Vagina (tissue), 2 donors: ENCODE data around the gene STEAP1B. TPM values are rescaled to one million over a fixed set of nuclear protein-coding genes. Genes with fewer than 3 reads are reported as not detected.
"Not testable (repeated sequence)": the region's sequence is repeated elsewhere in the genome, so short reads cannot be mapped to it uniquely, and the experiment has no call there.

Experiments used
- DNase-seq, 2 donors: peaks; one replicate each; pipeline ENCODE4 v3.0.0-alpha.2; 2017; ENCODE audit errors: extremely low spot score in 2 of 2
- H3K27ac ChIP-seq: fragments of 200-600 bp; sonication (generic); one replicate; pipeline ENCODE4 v1.5.1; 2019
- H3K27me3 ChIP-seq: fragments of 200-600 bp; sonication (generic); one replicate; pipeline ENCODE4 v1.5.1; 2019
- H3K36me3 ChIP-seq, 2 donors: fragments of 200-600 bp; sonication (generic); one replicate each; pipeline ENCODE4 v1.5.1; 2017 to 2019
- H3K4me1 ChIP-seq: fragments of 200-600 bp; sonication (generic); one replicate; pipeline ENCODE4 v1.5.1; 2019
- H3K4me3 ChIP-seq, 2 donors: fragments of 200-600 bp; sonication (generic); 1 replicate in 1 of 2; 2 replicates in 1 of 2; pipeline ENCODE4 v1.5.1; 2016 to 2019
- H3K9me3 ChIP-seq: fragments of 200-600 bp; sonication (generic); one replicate; pipeline ENCODE4 v1.5.1; 2019
- POLR2A ChIP-seq, 2 donors: fragments of 450-650 bp; IDR thresholded peaks; one replicate each; pipeline ENCODE4 v1.6.1; 2017; ENCODE audit warnings: antibody characterized with exemption in 2 of 2, mild to moderate bottlenecking in 2 of 2, moderate library complexity in 2 of 2
- POLR2AphosphoS5 ChIP-seq, 2 donors: sonication (generic); formaldehyde crosslinking; IDR thresholded peaks; one replicate each; pipeline ENCODE4 v1.9.0; 2017; ENCODE audit warnings: antibody characterized with exemption in 2 of 2, mild to moderate bottlenecking in 2 of 2, low read depth in 1 of 2; ENCODE audit not compliant: insufficient read depth in 1 of 2
- intact Hi-C: fragments of 100-400 bp; cut with DNase I; formaldehyde crosslinking; loops from one replicate; pipeline ENCODE4 v1.15.1; 2023
- total RNA-seq: library from RNA; depleted of rRNA; stranded (reverse); fragments of >200 nt; gene quantifications from one replicate; pipeline ENCODE4 v1.2.3, GENCODE V29; 2016
- TF ChIP-seq, protein P1 (sequence below), 3 experiments: fragments of 450-650 bp in 2 of 3; fragments of 200-600 bp in 1 of 3; sonication (generic) in 1 of 3; IDR thresholded peaks; one replicate each; pipeline ENCODE4 v1.5.1; 2017 to 2019; ENCODE audit warnings: antibody characterized with exemption in 3 of 3, mild to moderate bottlenecking in 2 of 3, moderate library complexity in 2 of 3

STEAP1B gene
- total RNA-seq, 1 donor from 2014 or later = 8.8 TPM

DNA sequence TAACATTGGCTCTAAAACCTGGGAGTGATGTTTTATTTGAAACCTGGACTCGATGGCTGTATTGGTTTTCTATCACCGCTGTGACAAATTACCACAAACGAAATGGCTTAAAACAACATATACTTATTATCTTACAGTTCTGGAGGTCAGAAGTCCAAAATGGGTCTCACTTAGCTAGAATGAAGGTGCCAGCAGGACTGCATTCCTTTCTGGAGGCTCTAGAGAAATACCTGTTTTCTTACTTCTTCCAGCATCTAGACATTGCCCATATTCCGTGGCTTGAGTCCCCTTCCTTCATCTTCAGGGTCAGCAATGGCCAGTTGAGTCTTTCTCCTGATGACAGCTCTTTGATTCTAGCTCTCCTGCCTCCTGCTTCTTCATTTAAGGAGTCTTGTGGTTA, 44.3 kb upstream of the STEAP1B start:
- H3K4me3 ChIP-seq = no peak overlapping the region
- no peaks in the 10 kb centered on the region for H3K9me3 ChIP-seq
- intact Hi-C loops = no loop called here
- TF ChIP-seq, protein P1, sequence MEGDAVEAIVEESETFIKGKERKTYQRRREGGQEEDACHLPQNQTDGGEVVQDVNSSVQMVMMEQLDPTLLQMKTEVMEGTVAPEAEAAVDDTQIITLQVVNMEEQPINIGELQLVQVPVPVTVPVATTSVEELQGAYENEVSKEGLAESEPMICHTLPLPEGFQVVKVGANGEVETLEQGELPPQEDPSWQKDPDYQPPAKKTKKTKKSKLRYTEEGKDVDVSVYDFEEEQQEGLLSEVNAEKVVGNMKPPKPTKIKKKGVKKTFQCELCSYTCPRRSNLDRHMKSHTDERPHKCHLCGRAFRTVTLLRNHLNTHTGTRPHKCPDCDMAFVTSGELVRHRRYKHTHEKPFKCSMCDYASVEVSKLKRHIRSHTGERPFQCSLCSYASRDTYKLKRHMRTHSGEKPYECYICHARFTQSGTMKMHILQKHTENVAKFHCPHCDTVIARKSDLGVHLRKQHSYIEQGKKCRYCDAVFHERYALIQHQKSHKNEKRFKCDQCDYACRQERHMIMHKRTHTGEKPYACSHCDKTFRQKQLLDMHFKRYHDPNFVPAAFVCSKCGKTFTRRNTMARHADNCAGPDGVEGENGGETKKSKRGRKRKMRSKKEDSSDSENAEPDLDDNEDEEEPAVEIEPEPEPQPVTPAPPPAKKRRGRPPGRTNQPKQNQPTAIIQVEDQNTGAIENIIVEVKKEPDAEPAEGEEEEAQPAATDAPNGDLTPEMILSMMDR (IDR thresholded peaks at IDR 0.05) = no peak
- TF ChIP-seq POLR2A (IDR thresholded peaks at IDR 0.05) (no peak), POLR2AphosphoS5 (IDR thresholded peaks at IDR 0.05; ENCODE audit: insufficient read depth in 1 of 2, low read depth in 1 of 2) (no peak)
- no peaks in the 10 kb centered on the region for H3K36me3 ChIP-seq
- no peaks in the 10 kb centered on the region for H3K27me3 ChIP-seq
- H3K4me1 ChIP-seq = no peaks in the 10 kb centered on the region
- no peak overlapping the region for H3K27ac ChIP-seq
- no peak for DNase-seq

DNA sequence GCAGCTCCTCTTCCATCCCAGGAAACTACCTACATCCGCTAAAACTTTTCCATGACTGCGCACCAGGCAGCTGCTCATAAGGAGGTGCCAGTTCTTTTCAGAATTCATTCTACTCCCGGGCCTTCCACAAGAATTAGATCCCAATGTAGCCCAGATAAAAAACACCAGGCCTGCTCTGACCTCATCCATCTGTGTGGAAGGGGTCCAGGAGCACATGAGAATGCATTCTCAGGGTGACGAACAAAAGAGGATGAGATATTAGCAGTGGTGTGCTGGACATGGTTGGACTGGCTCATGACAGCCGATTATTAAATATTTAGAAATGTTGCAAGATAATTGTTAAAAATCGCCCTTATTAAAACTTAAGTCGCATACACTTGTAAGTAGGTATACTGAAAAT, 43.2 kb upstream of the STEAP1B start:
- no peaks in the 10 kb centered on the region for H3K27me3 ChIP-seq
- H3K4me3 ChIP-seq = no peak overlapping the region
- no peak overlapping the region for H3K27ac ChIP-seq
- DNase-seq = no peak
- no peaks in the 10 kb centered on the region for H3K36me3 ChIP-seq
- TF ChIP-seq POLR2A (IDR thresholded peaks at IDR 0.05) (no peak), POLR2AphosphoS5 (IDR thresholded peaks at IDR 0.05; ENCODE audit: insufficient read depth in 1 of 2, low read depth in 1 of 2) (no peak)
- TF ChIP-seq, protein P1 (IDR thresholded peaks at IDR 0.05) = no peak
- intact Hi-C loops = no loop called here
- H3K9me3 ChIP-seq = no peaks in the 10 kb centered on the region
- no peaks in the 10 kb centered on the region for H3K4me1 ChIP-seq

DNA sequence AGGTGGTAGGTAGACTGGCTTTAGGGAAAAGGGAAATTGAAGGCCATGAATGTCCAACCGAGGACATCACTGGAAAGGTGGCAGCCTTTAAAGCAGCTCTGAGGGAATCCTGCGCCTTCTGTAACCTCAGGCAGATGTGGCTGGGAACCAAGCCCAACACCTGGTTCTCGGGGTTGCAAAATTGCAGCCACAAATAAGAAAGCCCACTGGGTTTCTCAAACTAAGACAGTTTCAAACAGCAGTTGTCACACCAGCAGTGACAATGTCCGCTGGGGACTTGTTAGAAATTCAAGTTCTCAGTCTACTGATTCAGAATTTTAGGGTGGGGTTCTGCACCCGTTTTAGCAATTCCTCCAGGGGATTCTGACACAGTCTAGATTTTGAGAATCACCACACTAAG, 42.7 kb upstream of the STEAP1B start:
- no peaks in the 10 kb centered on the region for H3K36me3 ChIP-seq
- no peak overlapping the region for H3K27ac ChIP-seq
- no peak for TF ChIP-seq POLR2A (IDR thresholded peaks at IDR 0.05)
- TF ChIP-seq POLR2AphosphoS5 (IDR thresholded peaks at IDR 0.05; ENCODE audit: insufficient read depth in 1 of 2, low read depth in 1 of 2) = no peak
- TF ChIP-seq, protein P1 (IDR thresholded peaks at IDR 0.05) = no peak
- no peaks in the 10 kb centered on the region for H3K4me1 ChIP-seq
- no peaks in the 10 kb centered on the region for H3K9me3 ChIP-seq
- no peaks in the 10 kb centered on the region for H3K27me3 ChIP-seq
- DNase-seq = no peak
- H3K4me3 ChIP-seq = no peak overlapping the region
- intact Hi-C loops = no loop called here

DNA sequence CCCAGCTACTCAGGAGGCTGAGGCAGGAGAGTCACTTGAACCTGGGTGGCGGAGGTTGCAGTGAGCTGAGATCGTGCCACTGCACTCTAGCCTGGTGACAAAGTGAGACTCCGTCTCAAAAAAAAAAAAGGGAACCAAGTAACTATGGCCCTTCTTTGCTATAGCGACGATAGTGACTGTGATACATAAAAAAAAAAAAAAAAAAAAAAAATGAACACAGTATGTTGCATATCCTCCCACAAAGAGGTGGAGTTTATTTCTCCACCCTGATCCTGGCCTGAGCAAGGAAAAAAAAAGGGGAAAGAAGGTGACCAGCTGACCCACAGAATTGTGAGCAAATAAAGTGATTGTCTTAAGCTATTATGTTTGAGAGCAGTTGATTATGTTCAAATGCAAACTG, 42.3 kb upstream of the STEAP1B start:
- Histone ChIP-seq H3K4me3 (no peak overlapping the region), H3K4me1 (no peaks in the 10 kb centered on the region), H3K36me3 (no peaks in the 10 kb centered on the region), H3K27me3 (no peaks in the 10 kb centered on the region), H3K9me3 (no peaks in the 10 kb centered on the region), H3K27ac (no peak overlapping the region)
- no peak for DNase-seq
- TF ChIP-seq, protein P1 (IDR thresholded peaks at IDR 0.05) = no peak
- TF ChIP-seq POLR2A (IDR thresholded peaks at IDR 0.05) = no peak
- TF ChIP-seq POLR2AphosphoS5 (IDR thresholded peaks at IDR 0.05; ENCODE audit: insufficient read depth in 1 of 2, low read depth in 1 of 2) = no peak
- intact Hi-C loops = no loop called here

DNA sequence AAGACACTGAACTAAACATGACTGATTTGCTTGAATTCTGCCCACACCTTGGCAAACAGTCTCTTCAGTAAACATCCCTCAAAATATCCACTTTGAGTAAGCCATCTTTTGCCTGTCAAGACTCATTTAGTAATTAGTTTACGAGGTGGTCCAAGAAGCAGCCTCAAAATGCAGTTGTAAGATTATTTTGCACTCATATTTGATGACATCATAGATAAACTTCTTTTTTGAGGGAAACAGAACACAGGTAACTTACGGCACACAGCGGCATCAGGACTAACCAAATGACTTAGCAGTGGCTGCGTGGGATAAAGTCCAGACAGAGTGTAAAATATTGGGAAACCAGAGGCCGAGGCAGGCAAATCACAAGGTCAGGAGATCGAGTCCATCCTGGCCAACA, 41.8 kb upstream of the STEAP1B start:
- intact Hi-C loops = no loop called here
- Histone ChIP-seq H3K4me1 (no peaks in the 10 kb centered on the region), H3K27me3 (no peaks in the 10 kb centered on the region), H3K27ac (no peak overlapping the region), H3K4me3 (no peak overlapping the region), H3K9me3 (no peaks in the 10 kb centered on the region), H3K36me3 (no peaks in the 10 kb centered on the region)
- DNase-seq = no peak
- TF ChIP-seq POLR2A (IDR thresholded peaks at IDR 0.05) (no peak), POLR2AphosphoS5 (IDR thresholded peaks at IDR 0.05; ENCODE audit: insufficient read depth in 1 of 2, low read depth in 1 of 2) (no peak)
- TF ChIP-seq, protein P1 (IDR thresholded peaks at IDR 0.05) = no peak

DNA sequence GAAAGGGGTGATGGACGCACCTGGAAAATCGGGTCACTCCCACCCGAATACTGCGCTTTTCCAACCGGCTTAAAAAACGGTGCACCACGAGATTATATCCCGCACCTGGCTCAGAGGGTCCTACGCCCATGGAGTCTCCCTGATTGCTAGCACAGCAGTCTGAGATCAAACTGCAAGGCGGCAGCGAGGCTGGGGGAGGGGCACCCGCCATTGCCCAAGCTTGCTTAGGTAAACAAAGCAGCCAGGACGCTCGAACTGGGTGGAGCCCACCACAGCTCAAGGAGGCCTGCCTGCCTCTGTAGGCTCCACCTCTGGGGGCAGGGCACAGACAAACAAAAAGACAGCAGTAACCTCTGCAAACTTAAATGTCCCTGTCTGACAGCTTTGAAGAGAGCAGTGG, 28.5 kb upstream of the STEAP1B start:
- H3K9me3 ChIP-seq, H3K4me3 ChIP-seq, H3K27me3 ChIP-seq, H3K4me1 ChIP-seq, DNase-seq, H3K36me3 ChIP-seq, H3K27ac ChIP-seq, intact Hi-C loops: not testable (repeated sequence)

DNA sequence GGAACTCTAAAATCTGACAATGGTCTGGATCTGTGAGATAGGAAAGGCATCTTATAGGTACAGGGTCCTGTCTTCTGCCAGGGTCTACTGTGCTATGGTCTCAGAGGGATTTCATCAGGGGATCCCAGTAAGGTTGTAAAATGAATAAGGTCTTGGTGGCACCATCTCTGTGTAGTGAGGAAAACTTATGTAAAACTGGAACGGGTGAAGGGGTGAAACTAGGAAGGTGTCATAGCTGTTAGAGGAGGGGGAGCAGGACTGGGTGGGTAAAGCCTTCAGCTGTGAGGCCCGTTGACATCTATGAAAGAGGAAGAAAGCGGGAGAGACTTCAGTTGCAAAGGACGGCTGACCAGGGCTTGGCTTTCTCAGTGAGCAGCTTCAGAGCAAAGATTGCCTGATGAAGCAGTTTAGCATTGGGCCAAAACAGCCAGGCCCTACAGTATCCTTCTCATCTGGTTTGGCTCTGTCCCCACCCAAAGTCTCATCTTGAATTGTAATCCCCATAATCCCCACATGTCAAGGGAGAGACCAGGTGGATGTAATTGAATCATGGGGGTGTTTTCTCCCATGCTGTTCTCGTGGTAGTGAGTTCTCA, 24.5 kb upstream of the STEAP1B start:
- H3K27ac ChIP-seq, H3K27me3 ChIP-seq, H3K4me3 ChIP-seq, DNase-seq, H3K4me1 ChIP-seq, H3K36me3 ChIP-seq, intact Hi-C loops, H3K9me3 ChIP-seq: not testable (repeated sequence)
